Measurements from ENCODE around the gene SULT1C4.

GRCh38 chr2:108390340-108390739, 12.6 kb downstream of the SULT1C4 start:
- TF ChIP-seq YY1 (IDR thresholded peaks at IDR 0.05; ENCODE audit: insufficient read depth, insufficient read length) (no peak), ZNF274 (IDR thresholded peaks at IDR 0.05; ENCODE audit: low read depth, low read length) (no peak)
